ENCODE measurements around the gene TIMM44.
A peak's percentile ranks its signal among the peaks of the same experiment; 100 is the strongest.
"Not testable (repeated sequence)": the region's sequence is repeated elsewhere in the genome, so short reads cannot be mapped to it uniquely, and the experiment has no call there.

TIMM44 gene

DNA sequence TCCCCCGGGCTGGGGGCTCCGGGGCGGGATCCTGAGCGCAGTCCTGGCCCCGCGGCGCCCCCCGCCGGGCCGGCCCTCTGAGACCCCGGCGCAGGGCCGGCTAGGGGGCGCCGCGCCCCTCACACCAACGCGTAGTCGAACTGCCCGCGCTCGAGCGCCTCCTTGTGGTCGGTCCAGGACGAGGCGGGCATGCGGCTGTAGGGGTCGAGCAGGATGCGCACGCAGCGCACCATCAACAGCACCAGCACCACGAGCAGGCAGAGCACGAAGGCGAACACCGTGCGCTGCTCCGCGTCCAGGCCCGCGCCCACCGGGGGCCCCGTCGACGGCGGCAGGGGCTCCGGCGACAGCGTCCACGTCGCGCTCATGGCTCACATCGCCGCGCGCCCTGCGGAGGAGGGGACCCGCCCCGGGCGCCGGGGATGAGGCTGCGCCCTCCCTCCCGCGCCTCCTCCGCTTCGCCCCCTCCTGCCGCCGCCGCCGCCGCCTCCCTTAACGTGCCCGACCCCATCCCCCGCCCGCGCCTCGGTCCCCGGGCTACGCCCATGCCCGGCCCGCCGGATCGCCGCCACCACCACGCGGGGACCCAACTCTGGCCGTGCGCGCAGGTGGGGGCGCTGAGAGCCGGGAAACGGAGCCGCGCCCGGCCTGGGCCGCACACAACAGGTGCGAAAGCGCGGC, 18.2 kb downstream of the TIMM44 start:
- DNase-seq (ENCODE audit: low spot score), result peak; percentile 63

DNA sequence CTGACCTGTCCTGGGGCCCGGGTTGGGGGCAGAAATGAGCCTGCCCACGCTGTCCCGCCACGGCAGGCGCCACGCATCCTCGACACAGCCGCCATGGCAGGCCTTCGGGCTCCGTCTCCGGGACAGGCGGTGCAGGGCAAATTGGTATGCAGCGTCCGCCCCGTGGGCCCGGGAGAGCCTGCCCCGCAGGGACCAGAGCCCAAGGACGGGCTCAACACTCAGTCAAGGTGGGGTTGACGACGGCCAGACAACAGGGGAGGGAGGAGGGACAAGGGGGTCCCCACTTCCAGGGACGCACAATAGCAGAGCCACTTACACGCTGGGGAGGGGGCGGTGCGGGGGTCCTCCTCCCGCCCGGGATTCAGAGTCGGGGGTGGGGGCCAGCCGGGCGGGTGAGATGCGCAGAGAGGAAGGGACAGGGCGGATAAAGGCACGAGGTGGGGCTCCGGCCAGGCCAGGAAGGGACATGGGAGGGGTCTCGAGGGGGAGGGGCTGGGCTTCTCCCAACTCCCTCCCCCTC, 18.8 kb downstream of the TIMM44 start:
- no peak for DNase-seq (ENCODE audit: low spot score)

DNA sequence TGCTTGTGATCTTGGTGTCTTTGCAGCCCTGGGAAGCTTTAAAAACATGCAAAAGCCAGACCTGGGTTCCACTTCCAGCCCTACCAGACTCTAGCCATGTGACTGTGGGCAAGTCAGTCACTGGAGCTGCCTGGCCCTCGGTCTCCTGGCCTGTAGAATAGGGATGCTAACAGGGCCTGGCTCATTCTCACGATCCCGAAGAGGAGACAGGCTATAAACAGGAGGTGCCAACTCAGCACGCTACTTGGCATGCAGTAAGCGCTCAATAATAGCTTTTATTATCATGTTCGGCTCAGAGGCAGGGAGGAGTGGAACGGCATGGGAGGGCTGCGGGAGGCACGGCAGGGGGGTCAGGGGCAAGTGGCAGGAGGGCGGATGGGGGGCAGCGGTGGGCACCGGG, 19.2 kb downstream of the TIMM44 start:
- DNase-seq (ENCODE audit: low spot score), result no peak

DNA sequence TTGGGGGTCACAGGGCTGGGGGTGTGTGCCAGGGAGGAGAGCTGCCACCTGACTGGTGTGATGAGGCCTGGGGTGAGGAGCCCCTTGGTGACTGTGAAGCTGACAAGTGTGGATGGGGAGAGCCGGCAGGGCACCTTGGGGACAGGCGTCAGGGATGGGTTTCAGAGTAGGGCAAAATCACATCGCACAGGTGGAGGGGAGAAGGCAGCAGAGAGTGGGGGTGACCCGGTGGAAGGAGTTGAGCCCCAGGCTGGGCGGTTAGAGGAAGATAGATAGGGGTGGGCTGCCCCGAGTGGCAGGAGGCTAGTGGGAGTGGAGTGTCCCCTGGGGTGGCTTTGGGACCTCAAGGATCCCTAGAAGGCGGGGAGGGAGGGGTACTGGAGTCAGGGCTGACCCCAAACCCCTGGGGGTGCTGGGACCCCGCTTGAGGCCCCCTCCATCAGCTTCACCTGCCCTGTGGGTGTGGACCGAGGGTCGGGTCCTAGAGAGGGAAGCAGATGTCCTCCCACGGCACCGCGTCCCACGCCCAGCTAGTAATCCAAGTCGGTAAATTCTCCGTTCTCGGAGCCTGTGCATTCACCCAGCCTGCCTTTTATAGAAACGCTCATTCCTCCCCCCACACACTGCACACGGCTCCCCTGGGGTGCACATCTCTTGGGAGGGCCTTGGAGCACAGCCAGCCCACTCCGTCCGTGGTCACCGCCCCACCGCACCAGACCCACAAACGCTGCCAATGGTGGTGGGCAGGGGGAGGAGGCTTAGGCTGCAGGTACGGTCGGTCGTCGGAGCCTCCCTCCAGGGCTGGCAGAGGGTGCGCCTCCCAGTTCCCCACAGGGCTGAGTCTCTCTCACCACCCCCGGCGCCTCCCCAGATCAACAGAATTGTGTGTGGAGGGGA, 19.9 kb downstream of the TIMM44 start:
- DNase-seq (ENCODE audit: low spot score), result peak; percentile 51

DNA sequence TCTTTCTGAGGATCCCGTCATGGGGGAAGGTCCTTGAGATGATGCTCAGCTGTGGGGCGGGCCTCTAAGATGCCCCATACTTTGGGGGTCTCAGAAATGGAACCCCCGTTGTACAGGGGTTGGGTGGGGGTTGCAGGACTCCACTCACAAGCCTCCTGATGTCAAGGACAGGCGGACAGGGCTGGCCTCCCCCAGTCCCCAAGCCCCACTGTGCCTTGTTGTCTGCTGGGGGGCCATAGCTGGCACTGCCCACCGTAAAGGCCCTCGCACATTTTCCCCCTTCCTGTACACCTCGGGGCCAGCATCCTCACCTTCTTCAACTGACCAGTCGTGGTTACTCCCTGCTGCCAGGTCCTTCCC, 20.6 kb downstream of the TIMM44 start:
- no peak for DNase-seq (ENCODE audit: low spot score)

DNA sequence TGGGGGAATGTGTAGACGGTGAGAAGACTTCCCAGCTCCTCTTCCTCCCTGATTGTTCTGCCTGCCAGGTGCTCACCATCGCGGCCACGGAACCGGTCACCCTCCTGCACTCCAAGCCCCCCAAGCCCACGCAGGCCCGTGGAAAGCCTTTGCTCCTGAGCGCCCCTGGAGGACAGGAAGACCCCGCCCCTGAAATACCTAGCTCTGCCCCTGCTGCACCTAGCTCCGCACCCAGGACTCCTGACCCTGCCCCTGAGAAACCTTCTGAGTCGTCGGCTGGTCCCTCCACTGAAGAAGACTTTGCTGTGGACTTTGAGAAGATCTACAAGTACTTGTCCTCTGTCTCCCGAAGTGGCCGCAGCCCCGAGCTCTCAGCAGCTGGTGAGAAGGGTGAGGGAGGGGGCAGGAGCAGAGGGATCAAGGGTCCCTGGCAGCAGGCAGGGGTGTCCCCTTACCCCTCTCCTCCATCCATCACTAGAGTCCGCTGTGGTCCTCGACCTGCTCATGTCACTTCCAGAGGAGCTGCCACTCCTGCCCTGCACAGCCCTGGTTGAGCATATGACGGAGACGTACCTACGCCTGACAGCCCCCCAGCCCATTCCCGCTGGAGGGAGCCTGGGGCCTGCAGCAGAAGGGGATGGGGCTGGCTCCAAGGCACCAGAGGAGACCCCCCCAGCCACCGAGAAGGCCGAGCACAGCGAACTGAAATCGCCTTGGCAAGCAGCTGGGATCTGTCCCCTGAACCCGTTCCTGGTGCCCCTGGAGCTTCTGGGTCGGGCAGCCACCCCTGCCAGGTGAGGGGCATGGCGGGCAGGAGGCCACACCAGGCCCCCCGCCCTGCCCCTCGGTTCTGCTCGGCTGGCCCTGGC, 21.3 kb downstream of the TIMM44 start:
- no peak for DNase-seq (ENCODE audit: low spot score)

DNA sequence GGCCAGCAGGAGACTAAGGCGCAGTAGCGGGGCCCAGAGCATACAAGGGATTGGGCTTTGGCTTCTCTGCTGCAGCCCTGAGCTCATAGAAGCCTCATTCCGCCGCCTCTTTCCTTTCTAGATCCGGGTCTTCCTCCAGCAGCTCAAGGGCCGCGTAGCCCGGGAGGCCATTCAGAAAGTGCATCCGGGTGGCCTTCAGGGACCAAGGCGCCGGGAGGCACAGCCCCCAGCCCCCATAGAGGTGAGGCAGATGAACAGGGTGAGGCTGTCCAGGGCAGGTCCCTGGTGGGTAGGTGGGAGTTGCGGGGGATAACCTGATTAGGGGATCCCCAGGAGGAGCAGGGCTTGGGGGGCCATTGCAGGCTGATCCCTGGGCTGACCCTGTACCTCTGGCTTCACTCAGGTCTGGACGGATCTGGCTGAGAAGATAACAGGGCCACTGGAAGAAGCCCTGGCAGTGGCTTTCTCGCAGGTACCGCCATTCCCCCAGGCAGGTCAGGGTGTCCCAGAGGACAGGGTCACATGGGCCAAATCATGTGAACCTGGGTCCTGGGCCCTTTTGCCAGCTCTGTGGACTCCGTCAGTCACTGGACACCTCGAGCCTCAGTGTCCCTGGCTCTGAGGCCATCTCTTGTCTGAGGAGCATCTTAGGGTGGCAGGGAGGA, 22.0 kb downstream of the TIMM44 start:
- no peak for DNase-seq (ENCODE audit: low spot score)

DNA sequence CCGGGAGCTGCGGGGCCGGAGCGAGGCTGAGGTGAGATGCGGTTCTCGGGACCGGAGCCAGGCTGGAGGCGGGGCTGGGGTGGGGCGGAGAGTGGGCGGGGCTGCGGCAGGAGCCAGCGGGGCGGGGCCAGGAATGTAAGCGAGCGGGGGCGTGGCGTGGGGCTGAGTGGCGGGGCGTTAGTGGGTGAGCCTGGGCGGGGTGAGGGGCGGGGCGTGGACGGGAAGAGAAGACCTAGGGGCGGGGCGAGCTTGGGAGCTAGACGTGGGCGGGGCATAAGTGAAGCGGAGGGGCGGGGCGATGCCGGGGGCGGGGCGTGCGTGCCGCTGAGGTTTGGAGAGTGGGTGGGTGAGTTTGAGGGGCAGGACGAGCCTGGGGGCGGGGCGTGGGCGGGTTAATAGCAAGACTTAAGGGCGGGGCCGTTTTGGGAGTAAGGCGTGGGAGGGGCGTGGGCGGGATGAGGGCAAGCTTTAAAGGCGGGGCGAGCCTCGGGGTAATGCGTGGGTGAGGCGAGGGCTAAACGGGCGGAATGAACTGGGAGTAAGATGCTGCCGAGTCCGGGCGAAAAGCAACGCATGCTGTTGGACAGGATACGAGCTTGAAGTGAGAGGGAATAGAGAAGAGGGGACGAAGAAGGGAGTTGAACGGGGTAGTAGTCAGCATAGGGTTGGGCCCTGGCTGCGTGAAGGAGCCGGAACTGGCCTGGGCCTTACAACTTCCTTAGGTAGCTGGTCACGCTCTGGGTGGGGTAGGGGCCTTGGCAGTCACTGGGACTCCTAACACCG, 22.8 kb downstream of the TIMM44 start:
- DNase-seq (ENCODE audit: low spot score), result peak; percentile 99

DNA sequence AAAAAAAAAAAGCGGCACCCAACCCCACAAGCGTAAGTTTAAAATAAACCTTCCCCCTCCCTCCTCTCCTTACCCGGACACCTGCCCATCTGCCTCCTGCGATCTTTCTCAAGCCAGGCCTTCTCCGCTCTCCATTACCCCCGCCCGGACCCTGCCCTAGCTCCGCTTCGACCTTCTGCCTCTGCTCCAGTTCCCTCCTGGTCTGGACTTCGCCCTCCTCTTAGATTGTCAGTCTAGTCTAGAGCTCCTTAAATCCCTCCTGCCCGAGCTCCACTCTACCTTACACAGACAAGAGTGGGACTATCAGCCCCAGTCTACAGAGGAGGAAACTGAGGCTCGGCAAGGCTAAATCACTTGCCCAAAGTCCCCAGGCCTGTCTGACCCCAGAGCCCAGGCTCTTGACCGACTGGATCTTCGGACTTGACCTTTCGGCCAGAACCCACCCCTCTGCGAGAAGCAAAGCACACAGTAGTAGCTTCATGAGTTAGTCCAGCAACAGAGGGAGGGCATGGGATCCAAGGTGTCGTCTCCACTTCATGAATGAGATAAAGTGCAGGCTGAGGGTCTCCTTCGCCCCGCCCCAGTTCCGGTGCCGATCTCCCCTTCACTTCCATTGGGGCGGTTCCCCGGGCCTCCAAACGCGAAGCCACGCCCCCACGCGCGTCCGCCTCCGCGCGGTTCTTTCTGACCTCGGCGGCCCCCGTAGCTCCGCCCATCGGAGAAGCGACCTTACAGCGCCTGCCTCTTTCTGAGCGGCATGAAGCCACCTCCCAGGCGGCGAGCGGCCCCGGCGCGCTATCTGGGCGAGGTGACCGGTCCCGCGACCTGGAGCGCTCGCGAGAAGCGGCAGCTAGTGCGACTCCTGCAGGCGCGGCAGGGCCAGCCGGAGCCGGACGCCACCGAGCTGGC, 23.6 kb downstream of the TIMM44 start, which contains the start of gene SNAPC2:
Gene SNAPC2 (plus strand): TSS at position 729 of the 909 bp plus-strand sequence. CDS start 29 bp downstream, at position 758.
- DNase-seq (ENCODE audit: low spot score), result peak; percentile 86

DNA sequence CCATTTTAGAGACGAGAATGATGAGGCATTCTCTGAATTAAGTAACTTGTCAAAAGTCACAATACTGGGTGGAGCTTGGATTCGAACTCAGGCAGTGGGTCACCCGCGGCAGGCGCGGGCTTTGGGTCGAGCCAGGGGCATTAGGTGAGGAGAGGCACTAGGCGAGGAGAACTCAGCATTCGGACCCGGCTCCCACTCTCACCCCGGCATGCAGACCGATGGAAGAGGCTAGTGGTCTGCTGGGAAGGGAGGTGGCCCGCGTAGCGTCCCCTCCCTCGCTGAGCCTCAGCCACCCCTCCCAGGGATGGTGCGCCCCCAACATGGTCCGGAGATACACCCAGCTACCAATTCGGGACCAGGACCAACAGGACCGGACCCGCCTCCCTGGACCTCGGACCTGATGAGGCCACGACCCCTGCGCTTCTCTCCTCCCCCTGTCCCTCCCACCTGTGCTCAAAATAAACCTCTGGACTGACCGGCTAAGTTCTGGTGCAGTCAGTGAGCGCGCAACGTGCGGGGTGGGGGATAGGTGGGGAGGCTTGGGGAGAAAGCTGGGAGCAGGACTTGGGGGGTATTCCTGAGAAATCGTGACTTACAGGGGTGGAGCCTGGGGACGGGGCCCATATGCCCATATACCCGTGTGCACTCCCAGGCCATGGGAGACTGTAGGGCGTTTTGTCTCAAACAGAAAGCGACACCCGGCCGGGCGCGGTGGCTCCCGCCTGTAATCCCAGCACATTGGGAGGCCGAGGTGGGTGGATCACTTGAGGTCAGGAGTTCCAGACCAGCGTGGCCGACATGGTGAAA, 24.6 kb downstream of the TIMM44 start:
- no peak for DNase-seq (ENCODE audit: low spot score)

DNA sequence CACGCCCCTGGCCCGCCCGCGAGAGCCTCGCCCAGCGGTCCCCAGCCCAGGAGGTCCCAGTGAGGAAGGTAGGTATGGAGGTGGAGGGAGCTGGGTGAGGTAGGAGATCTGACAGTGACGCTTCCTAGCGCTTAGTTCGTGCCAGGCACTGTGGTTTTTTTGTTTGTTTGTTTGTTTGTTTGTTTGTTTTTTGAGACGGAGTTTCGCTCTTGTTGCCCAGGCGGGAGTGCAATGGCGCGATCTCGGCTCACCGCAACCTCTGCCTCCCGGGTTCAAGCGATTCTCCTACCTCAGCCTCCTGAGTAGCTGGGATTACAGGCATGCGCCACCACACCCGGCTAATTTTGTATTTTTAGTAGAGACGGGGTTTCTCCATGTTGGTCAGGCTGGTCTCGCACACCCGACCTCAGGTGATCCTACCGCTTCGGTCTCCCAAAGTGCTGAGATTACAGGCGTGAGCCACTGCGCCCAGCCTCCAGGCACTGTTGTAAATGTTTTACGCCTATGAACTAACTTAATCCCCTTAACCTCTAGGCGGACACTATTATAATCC, 25.3 kb downstream of the TIMM44 start:
- not testable (repeated sequence) for DNase-seq (ENCODE audit: low spot score)

DNA sequence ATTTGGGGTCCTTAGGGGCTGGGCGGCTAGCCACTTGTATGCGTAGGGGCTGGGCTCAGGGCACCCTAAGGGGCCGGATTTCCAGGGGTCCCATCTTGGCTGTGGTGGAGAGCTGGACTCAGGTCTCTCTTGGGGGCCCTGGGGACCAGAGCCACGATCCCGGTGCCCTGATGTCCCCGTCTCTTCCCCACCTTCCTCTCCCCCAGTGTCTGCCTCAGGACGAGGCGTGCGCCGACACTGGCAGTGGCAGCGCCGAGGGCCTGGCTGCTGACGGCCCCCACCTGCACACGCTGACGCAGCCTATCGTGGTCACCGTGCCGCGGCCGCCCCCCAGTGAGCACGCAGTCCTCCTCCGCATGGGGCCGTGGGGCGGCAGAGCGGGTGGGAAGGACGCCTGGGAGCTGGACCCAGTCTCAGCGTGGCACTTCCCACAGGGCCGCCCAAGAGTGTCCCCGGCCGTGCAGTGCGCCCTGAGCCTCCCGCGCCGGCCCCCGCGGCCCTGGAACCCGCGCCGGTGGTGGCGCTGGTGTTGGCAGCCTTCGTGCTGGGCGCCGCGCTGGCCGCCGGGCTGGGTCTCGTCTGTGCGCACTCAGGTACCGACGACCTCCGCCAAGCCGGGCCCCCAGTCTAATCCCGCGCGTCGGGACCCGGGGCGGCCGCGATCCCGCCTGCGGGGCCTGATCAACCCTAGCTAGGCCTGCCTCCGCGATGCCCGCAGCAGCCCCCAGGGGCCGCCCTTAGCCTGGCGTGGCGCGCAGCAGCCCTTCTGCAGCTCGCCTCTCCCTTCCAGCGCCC, 26.0 kb downstream of the TIMM44 start:
- no peak for DNase-seq (ENCODE audit: low spot score)

DNA sequence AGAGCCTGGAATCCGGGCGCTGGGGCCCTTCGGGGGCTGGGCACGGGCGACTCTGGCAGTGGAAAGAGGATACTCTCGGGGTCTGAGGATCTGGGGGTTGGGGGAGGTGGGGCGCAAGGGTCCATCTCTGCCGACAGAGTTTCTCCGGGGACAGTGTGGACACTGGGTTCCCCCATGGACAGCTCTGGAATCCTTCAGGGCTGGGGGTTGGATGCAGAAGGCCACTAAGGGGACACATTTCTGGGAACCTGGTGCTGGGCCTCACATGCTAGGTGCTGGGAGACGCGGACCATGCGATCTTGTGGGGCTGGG, 26.6 kb downstream of the TIMM44 start:
- no peak for DNase-seq (ENCODE audit: low spot score)

DNA sequence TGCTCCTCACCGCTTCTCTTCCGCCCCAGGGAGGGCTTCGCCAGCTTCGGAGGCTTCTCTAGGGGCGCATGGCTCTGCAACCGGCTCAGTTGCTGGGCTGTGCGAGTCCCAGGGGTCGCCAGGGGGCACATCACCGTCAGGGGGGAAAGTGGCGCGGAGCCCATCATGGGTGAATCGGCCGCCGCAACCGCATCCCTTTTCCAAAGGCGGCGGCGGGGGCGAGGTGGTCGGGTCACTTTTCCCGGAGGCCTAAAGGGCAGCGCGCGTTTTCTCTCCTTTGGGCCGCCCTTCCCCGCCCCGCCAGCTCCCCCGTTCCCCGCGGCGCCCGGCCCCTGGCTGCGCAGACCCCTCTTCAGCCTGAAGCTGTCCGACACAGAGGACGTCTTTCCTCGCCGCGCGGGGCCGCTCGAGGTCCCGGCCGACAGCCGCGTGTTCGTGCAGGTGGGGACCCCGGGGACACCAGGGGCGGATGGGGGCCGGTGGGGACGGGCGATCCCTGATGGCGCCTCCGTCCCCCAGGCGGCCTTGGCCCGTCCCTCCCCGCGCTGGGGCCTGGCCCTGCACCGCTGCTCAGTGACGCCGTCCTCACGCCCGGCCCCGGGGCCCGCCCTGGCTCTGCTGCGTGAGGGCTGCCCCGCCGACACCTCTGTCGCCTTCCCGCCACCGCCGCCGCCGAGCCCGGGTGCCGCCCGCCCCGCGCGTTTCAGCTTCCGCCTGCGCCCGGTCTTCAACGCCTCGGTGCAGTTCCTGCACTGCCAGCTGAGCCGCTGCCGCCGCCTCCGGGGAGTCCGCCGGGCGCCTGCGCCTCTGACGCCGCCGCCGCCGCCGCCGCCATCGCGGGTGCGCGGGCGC, 27.1 kb downstream of the TIMM44 start:
- no peak for DNase-seq (ENCODE audit: low spot score)

DNA sequence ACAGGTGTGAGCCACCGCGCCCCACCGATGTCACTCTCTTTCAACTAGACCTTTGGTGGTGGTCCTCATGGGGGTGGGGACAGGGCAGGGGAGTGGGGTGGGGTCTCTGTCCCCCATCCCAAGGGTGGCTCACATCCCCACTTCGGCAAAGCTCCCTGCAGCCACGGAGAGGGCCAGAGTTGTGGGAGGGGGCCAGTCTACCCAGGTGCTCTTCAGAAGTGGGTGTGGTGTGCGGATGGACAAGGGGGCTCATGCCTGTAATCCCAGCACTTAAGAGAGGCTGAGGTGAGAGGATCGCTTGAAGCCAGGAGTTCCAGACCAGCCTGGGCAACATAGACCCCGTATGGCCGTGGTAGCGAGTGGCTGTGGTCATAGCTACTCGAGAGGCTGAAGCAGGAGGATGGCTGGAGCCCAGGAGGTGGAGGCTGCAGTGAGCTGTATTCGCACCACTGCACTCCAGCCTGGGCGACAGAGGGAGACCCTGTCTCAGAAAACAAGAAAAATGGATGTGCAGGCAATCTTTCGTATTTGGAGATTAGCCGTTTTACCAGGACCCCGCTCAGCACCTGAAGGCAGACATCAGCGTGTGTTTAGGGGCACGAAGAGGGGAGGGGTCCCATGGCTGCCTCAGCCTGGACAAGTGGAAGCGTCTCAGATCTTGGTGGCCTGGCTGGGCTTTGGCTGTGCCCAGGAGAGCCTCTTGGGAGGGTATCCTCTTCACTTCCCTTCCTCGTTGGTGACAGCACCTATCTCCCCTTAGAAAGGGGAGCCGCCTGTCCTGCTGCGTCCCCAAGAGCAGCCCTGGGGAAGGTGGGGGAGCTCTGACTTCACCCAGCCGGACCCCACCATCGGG, 28.0 kb downstream of the TIMM44 start:
- DNase-seq (ENCODE audit: low spot score), result peak; percentile 1

DNA sequence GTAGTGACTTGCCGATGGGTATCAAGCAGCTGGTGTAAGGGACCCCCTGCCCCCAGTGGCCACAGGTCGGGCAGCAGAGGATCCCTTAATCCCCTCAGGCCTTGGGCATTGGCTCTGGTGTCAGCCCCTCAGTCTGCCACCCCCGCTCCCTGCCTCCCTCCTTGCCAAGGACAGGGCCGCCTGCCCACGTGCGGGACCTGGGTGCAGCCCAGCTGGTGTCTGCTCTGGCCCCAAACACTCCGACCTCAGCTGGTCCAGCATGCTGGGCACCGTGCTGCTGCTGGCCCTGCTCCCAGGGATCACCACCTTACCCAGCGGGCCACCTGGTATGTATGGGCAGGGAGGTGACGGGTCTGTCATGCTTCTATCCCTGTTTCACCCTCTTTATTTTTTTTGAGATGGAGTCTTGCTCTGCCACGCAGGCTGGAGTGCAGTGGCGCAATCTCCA, 28.8 kb downstream of the TIMM44 start, which contains the start of gene TGFBR3L:
Gene TGFBR3L (plus strand): TSS at position 233 of the 448 bp plus-strand sequence.
- peak; percentile 1 for DNase-seq (ENCODE audit: low spot score)

All from Ammon's horn (tissue), 1 donor.